ENCODE results near the gene PALM3.

Gene PALM3

DNA sequence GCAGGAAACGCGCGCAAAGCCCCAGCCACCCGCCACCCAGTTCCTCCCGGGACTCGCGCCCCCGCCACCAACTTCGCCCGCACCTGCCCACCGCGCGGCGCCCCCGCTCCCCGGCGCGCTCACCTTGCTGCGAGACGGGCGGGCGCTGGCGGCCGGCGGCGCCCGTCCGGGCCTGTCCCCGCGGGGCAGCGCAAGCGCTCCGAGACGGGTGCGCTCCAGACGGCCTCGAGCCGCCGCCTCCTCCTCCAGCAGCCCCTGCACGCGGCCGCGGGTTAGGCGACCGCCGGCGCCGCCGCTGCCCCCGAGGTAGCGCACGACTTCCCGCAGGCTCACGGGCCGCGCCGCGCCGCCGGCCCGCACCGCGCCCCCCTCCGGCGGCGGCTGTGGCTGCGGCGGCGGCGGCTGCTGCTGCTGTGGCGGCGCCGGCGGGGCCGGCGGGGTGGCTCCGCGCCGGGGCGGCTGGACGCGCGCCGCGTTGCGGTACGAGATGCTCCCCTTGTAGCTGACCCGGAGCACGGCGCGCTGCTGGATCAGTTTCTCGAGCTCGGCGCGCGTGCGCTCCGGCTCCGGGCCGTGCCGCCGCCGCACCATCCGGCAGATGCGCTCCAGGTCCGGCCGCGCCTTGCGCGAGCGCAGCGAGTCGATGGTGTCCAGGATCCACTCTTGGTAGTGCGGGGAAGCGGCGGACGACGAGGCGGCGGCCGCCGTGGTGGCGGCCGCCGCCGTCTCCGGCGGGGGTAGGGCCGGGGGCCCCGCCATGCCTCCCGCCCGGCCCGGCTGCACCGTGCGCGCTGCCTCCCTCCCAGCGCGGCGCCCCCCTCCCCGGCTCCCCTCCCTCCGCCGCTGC lies 28.0 kb upstream of the PALM3 start:
- no peak for DNase-seq (ENCODE audit: low read depth)

DNA sequence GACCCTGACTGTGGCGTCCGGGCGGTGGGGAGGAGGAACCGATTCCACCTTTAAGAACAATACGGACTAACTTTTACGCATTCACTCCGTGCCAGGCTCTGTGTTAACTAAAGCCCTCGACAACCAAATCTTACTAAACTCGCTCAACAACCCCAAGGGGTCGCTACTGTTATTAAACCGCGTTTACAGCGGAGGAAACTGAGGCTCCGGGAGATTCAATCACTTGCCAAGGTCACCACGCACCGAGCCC lies 27.5 kb upstream of the PALM3 start:
- DNase-seq (ENCODE audit: low read depth), result no peak

DNA sequence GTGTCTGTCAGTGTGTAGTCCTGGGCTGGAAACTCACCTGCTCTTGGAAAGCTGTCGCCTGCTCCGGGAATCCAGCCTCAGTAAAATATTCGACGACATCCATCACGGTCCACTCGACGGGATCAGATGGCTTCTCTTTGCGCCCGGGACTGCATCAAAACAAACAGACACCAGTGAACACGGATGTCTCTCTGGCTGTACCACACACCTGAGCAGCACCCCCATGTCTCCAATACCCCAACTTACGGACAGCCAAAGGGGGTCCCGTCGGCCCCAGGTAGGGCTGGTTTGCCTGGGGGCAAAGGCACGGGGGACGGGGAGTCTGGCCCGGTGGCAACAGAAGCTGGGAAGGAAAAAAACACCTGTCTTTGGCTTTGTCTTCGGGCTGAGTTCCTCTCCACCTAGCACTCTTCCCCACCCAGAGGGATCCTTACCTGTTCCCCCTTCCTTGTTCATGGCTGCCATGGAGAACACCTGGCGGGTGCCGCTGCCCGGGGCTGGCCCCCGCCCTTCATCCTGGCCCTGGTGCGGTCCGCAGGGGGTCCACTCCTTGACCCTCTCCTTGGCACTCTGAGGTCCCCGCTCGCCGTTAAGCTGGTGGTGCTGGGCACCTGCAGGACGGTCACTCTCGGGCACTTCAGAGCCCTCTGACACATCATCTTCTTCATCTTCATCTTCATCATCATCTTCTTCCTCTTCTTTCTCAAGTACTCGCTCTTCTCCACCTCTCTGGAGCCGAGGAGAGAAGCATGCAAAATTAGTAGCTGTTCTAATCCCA lies 26.9 kb upstream of the PALM3 start:
- DNase-seq (ENCODE audit: low read depth), result no peak

DNA sequence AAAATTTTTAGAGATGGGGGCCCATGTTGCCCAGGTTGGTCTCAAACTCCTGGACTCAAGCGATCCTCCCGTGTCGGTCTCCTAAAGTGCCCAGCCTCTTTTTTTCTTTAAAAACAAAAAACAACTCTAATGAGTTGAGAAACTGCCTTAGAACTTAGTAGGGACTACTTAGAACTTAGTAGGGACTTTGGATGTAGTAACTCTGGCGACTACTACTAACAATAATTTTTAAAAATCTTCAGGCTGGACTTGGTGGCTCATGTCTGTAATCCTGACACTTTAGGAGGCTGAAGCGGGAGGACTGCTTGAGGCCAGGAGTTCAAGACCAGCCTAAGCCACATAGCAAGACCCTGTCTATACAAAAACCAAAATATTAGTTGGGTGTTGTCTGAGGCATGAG lies 24.2 kb upstream of the PALM3 start:
- DNase-seq (ENCODE audit: low read depth), result no peak

DNA sequence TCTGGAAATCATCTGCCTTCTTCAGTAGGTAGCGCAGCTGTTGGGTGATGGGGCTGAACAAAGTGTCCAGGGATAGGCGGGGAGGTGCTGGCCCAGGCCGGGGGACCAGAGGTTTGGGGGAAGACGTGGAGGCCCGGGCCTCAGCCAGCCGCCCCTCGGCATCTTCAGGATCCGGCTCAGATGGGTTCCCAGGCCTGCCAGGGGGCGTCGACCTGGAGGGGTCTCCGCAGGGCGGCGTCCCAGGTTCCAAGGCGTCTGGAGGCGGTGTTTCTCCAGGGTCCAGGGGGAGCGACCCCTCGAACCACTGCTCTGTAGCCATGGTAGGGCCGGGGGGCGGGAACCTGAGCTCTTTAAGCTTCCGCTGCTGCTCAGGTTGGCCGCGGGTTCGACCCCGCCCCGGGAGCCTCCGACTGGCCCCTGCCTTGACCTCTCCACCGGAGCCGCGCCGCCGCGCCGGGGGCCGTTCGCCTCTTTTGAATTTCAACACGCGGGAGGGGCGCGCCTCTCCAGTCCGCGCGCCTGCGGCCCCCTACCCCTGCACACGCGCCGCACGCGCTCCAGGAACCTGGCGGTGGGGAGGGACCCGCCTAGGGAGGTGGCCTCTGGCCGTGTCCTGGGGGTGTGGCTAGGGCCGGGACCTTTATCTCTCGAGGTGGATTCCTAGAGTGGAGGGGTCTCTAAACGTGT lies 23.6 kb upstream of the PALM3 start, which contains the start of gene C19orf67:
TSS of gene C19orf67 (minus strand) at position 475 of the 687 bp plus-strand sequence. CDS start at position 319, 156 bp downstream.
- no peak for DNase-seq (ENCODE audit: low read depth)

DNA sequence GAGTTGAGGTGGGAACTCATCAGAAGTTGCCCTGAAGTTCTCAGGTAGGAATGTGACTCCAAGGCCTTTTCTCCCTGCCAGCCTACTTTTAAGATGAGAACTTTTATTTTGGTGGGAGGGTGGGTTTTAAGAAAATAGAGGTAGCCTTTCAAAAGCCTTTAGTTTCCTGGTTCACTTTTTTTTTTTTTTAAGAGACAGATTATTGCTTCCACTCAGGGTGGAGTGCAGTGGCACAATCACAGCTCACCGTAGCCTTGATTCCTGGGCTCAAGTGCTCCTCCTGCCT lies 20.7 kb upstream of the PALM3 start:
- no peak for DNase-seq (ENCODE audit: low read depth)

DNA sequence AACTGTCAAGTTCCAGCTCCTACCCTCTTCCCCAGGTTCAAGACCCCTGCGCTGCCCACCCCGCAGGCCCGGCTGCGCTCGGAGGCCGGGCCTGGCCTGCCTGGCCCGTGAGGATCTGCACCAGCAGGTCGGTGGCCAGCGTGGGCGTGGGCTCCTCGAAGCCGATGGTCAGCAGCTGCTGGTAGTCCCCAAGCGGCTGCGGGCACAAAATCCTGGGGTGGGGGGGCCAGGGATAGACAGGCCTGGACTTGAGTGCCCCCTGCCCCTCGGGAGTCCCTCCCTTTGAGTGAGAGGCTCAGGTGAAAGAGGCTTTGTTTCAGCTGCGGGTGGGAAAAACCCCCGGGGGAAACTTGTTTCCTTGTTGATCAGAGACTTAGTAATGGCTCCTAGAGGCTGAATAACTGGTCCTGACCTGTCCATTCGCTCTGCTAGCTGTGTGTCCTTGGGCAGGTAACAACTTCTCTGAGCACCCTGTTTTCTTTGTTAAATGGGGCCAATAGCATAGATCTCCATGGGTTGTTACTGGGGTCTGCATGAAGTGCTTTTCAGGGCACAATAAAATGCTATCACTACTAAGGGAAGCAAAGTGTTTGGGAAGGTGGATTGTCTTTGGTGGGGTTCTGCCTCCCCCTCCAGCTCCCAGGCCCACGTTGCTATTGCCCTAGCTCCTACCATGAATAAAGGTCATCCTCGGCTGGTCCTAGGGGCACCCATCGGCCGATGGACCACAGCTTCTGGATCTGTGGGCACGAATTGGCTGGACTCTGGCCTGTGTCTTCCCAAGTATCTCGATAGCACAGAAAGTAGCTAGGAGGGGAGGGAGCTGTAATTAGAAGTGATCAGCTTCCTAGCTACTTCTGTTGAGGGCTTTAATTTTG lies 20.2 kb upstream of the PALM3 start:
- no peak for DNase-seq (ENCODE audit: low read depth)

DNA sequence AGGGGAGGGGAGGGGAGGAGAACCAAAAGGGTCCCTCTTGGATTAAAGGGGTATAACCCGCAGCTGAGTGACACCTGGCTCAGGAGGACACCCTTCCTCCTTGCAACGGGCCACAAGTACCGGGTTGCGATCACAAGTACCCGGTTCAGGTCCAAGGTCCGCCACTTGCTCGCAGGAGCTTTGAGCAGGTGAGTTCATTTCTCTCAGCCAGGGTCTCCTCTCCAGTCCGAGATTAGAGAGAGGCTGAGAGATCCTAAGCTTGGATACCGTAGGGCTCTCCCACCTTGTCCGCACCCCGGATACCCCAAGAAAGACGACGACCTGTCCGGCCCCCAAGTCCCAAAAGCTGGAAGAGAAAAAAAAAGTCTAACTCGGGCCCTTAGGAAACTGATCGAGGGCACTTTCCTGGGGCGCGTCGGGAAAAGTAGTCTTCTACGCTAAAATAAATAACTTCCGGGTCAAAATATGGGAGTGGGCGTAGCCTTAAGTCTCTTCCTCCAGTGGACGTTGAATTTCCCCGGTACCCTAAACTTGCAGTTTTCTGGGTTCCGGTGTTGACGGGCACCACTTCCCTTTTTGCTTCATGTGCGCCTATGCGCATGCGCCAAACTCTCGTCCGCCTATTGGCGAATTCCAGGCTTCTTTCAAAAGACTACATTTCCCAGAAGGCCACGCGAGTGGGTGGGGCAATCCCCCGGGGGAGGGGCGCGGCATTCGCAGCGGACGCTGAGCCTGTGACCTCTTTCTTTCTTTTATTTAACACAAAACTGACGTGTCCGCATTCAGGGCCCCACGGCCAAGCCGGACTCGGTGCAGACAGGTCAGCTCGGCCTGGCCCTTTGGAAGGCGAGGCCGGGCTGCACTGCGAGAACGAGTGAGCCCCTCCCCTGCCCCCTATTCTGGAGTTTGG lies 19.3 kb upstream of the PALM3 start:
- DNase-seq (ENCODE audit: low read depth), result peak; percentile 99

DNA sequence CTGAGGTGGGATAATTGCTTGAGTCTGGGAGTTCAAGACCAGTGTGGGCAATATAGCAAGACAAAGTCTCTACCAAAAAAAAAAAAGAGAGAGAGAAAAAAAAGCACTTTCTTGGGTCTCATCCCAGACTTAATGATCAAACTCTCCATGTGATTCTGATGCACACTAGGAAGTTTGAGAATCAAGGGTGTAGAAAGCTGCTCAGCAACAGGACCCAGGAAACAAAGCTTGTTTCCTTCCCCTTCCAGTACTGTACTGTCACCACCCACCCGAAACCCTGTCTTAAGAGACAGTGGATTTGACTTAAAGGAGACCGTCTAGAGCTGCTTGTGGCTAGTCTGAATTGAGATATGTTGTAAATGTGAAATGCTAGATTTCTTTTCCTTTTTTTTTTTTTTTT lies 16.5 kb upstream of the PALM3 start:
- no peak for DNase-seq (ENCODE audit: low read depth)

DNA sequence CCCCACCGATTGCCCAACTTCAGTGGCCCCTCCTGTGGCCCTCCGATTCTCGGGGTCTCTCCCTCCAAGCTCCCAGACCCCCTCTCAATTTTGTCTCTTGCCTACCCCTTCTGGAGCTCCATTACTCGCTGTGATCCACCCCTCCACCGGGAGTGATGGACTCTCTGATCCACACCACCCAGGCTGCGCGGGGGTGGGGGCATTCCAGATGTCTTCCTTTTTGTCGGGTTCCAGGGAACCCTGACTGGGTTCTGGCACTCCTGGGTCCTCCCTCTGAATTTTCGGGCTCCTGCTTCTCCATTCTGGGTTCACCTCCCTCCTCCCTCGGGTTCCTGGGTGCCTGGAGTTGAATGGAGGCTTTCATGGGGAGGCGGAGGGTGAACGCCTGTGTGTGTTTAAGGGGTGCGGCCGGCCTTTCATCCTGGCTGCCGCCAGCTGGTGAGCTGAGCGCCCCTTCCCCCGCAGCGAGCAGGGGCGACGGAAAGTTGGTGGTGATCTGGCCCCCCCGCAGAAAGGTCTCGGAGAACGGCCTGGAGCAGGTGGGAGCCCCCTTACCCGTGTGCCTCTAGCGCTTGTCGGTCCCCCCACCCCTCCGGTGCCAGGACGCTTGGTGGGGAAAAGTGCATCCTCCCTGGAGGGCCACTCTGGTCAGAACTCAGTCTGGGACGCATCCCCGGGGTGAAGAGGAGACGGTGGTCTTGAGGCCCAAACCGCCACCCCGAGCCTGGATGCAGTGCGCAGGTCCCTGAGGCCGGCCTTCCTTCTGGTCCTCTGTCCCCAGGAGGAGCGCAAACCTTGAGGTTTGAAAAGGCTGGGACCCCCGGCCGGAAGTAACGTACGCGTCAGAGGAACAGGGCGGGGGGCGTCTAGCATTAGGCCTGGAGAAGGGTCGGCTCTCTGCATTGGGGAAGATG lies 12.3 kb upstream of the PALM3 start:
- DNase-seq (ENCODE audit: low read depth), result no peak

DNA sequence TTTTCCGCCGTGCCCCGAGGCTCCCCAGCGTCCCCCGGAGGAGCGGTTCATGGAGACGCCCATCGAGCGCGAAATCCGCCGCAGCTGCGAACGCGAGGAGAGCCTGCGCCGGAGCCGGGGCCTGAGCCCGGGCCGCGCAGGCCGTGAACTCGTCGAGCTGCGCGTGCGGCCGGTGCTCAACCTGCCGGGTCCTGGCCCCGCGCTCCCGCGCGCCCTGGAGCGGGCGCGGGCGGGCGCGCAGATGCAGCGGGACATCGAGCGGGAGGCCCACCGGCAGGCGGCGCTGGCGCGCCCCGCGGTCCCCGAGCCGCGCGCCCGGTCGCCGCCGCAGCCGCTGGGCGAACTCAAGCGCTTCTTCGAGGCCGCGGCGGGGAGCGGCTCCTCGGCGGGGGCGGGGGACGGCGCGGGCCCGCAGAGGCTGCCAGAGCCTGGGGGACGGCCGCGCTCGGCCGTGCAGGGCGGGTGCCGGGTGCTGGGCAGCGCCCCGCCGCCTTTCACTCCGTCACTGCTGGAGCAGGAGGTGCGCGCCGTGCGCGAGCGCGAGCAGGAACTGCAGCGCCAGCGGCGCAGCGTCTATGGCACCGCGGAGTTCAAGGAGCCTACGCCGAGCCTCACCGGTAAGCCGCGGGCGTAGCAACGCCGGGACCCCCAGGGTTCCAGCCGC lies 11.5 kb upstream of the PALM3 start:
- DNase-seq (ENCODE audit: low read depth), result peak; percentile 45

DNA sequence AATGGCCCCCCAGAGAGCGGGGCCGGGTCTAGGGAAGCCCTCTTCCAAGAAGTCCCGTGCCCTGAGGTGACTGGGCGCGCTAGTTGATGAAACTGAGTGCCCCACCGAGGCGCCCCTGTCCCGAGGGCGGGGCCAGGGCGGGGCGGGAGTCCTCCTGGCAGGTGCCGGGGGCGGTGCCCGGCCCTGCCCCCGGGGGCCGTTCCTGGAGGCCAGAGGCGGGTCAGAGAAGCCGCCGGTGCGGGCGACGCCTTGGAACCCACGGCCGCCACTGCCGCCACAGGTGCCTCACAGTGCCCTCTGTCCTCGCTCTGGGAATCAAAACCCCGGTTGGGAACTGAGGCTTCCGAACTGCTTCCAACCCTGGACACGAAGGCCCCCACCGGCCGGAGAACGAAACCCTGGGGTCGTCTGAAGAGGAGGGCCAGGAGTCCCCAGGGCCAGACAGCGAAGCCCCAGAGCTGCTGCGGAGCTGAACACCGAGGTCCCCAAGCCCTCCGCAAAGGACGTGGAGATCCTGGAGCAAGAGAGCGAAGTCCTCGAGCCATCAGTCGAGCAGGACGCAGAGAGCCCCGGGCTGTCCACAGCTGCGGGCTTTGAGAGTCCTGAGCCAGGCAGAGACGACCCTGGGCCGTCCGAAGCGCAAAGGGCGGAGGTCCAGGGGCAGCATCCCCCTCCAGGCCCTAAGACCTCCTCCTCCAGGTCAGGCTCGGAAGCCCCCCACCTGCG lies 10.8 kb upstream of the PALM3 start, which contains the start of gene MISP3:
TSS of gene MISP3 (plus strand) at position 252 of the 726 bp plus-strand sequence. CDS start 524 bp downstream, outside the sequence.
- DNase-seq (ENCODE audit: low read depth), result no peak

DNA sequence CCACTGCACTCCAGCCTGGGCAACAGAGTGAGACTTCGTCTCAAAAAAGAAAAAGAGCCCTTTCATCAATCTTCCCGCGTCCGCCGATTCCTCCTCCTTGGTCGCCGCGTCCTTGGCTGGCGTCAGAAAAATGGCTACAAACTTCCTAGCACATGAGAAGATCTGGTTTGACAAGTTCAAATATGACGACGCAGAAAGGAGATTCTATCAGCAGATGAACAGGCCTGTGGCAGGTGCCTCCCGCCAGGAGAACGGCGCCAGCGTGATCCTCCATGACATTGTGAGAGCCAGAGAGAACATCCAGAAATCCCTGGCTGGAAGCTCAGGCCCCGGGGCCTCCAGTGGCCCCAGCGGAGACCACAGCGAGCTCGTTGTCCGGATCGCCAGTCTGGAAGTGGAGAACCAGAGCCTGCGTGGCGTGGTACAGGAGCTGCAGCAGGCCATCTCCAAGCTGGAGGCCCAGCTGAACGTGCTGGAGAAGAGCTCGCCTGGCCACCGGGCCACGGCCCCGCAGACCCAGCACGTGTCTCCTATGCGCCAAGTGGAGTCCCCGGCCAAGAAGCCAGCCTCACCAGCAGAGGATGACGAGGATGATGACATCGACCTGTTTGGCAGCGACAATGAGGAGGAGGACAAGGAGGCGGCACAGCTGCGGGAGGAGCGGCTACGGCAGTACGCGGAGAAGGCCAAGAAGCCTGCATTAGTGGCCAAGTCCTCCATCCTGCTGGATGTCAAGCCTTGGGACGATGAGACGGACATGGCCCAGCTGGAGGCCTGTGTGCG lies 8.6 kb upstream of the PALM3 start:
- DNase-seq (ENCODE audit: low read depth), result no peak

DNA sequence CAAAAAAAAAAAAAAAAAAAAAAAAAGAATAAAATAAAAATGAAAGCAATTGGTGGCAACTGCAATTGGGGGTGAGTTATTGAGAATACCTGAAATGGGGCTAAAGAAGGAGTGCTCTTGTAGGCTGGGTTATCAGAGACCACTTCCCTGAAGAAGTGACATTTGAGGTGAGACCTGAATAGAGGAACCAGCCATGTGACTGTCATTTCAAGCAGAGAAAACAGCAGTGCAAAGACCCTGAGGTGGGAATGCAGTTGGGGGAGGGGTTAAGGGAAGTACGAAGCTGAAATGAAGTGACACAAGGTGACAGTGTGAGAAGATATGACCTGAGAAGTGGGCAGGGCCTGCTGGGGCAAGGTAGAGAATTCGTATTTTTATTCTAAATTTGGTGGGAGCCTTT lies 4.3 kb upstream of the PALM3 start:
- no peak for DNase-seq (ENCODE audit: low read depth)

DNA sequence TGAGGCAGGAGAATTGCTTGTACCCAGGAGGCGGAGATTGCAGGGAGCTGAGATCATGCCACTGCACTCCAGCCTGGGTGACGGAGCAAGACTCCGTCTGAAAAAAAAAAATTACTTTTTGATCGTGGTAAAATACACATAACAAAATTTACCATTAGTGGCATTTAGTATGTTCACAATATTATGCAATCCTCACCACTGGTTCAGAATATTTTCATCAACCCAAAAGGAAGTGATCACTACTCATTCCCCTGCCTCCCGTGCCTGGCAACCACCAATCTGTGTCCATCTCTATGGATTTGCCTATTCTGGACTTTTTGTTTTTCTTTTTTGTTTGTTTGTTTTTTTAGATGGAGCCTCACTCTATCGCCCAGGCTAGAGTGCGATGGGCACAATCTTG lies 1.2 kb upstream of the PALM3 start:
- DNase-seq (ENCODE audit: low read depth), result no peak

DNA sequence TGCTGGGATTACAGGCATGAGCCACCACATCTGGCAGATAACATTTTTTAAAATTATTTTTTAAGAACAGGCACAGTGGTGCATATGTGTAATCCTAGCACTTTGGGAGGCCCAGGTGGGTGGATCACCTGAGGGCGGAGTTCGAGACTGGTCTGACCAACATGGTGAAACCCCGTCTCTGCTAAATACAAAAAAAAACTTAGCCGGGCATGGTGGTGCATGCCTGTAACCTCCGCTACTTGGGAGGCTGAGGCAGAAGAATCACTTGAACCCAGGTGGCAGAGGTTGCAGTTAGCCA lies 631 bp upstream of the PALM3 start:
- no peak for DNase-seq (ENCODE audit: low read depth)

DNA sequence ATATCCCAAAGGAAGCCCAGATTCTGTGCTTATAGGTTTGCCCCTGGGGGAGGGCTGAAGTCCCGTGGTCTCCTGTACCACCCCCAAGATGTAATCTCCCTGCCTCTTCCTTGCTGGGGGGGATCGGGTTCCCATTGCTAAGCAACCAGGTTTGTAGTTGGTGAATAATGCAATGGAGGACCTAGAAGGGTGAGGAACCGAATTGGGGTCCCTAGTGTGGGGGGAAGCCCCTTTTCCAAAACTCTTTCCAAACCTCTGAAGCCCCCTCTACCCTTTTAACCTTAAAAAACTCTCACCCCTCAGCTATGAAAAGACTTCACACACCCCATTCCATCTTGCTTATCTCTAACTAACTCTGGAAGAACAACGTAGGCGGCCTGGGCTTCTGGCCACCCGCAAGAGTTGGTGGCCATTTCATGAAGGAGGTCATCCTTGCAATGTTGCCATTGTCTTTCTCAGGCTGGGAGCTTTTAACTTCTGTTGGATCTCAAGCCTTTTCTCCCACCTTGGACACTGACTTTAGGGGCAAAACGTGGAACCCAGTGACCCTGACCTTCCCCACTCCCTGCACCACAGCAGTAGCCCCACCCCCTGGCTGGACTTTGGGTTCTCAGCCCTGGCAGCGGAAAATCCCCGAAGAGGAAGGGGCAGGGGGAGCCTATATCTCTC lies 661 bp downstream of the PALM3 start:
- DNase-seq (ENCODE audit: low read depth), result no peak
